ENCODE measurements around the gene EXOC2. TPM values are rescaled to one million over a fixed set of nuclear protein-coding genes. Genes with fewer than 3 reads are reported as not detected.
A peak's percentile ranks its signal among the peaks of the same experiment; 100 is the strongest.

Gene EXOC2
- total and polyA plus RNA-seq, 9 donors: 19.5 to 25.1 (median 21.8) TPM

GRCh38 chr6:599576-600448, 93.1 kb downstream of the EXOC2 start:
- 88% methylated on average over 1 of the region's 7 CpGs for WGBS (ENCODE audit: insufficient coverage)

GRCh38 chr6:593907-594212, 99.1 kb downstream of the EXOC2 start:
- Histone ChIP-seq H3K27me3 (ENCODE audit: control insufficient read depth, insufficient read depth, low read length) (no peaks in the 10 kb centered on the region), H3K36me3 (ENCODE audit: control insufficient read depth, insufficient read depth, low read length) (peaks cover 21% of the 10 kb centered on the region), H3K9me3 (replicated peaks; ENCODE audit: control insufficient read depth, low read depth, low read length) (no peaks in the 10 kb centered on the region), H3K4me1 (ENCODE audit: control insufficient read depth, insufficient read depth, low read length) (no peaks in the 10 kb centered on the region), H3K27ac (ENCODE audit: low read length) (no peak overlapping the region), H3K4me3 (ENCODE audit: low read length) (no peak overlapping the region)
- WGBS (ENCODE audit: insufficient coverage): 49% methylated on average over 2 of the region's 2 CpGs
- DNase-seq: no peak

More at GRCh38 chr6:599576-600448, 93.1 kb downstream of the EXOC2 start:
- Histone ChIP-seq H3K36me3 (ENCODE audit: control insufficient read depth, insufficient read depth, low read length) (peaks cover 5% of the 10 kb centered on the region), H3K4me1 (ENCODE audit: control insufficient read depth, insufficient read depth, low read length) (no peaks in the 10 kb centered on the region), H3K27me3 (ENCODE audit: control insufficient read depth, insufficient read depth, low read length) (no peaks in the 10 kb centered on the region), H3K4me3 (ENCODE audit: low read length) (no peak overlapping the region), H3K27ac (ENCODE audit: low read length) (no peak overlapping the region), H3K9me3 (replicated peaks; ENCODE audit: control insufficient read depth, low read depth, low read length) (no peaks in the 10 kb centered on the region)
- no peak for DNase-seq

- no CpG with 5 or more reads among the region's 5 CpGs for WGBS (ENCODE audit: insufficient coverage)
- no peaks in the 10 kb centered on the region for H3K9me3 ChIP-seq (replicated peaks; ENCODE audit: control insufficient read depth, low read depth, low read length)
- H3K4me1 ChIP-seq (ENCODE audit: control insufficient read depth, insufficient read depth, low read length): no peaks in the 10 kb centered on the region
- peak; percentile 76 for DNase-seq
- H3K27me3 ChIP-seq (ENCODE audit: control insufficient read depth, insufficient read depth, low read length): no peaks in the 10 kb centered on the region
- H3K36me3 ChIP-seq (ENCODE audit: control insufficient read depth, insufficient read depth, low read length): peaks cover 21% of the 10 kb centered on the region
- H3K27ac ChIP-seq (ENCODE audit: low read length): no peak overlapping the region
- no peak overlapping the region for H3K4me3 ChIP-seq (ENCODE audit: low read length)
Measured at GRCh38 chr6:593139-593906, 99.6 kb downstream of the EXOC2 start.

GRCh38 chr6:589090-589489, 103.8 kb downstream of the EXOC2 start:
- DNase-seq: no peak
- Histone ChIP-seq H3K4me1 (ENCODE audit: control insufficient read depth, insufficient read depth, low read length) (no peaks in the 10 kb centered on the region), H3K27me3 (ENCODE audit: control insufficient read depth, insufficient read depth, low read length) (no peaks in the 10 kb centered on the region), H3K4me3 (ENCODE audit: low read length) (no peak overlapping the region), H3K36me3 (ENCODE audit: control insufficient read depth, insufficient read depth, low read length) (peaks cover 18% of the 10 kb centered on the region), H3K27ac (ENCODE audit: low read length) (no peak overlapping the region), H3K9me3 (replicated peaks; ENCODE audit: control insufficient read depth, low read depth, low read length) (no peaks in the 10 kb centered on the region)
- WGBS (ENCODE audit: insufficient coverage): 91% methylated on average over 22 of the region's 22 CpGs

- Histone ChIP-seq H3K9me3 (replicated peaks; ENCODE audit: control insufficient read depth, low read depth, low read length) (no peaks in the 10 kb centered on the region), H3K36me3 (ENCODE audit: control insufficient read depth, insufficient read depth, low read length) (peaks cover 10% of the 10 kb centered on the region), H3K27ac (ENCODE audit: low read length) (no peak overlapping the region), H3K4me3 (ENCODE audit: low read length) (no peak overlapping the region), H3K4me1 (ENCODE audit: control insufficient read depth, insufficient read depth, low read length) (no peaks in the 10 kb centered on the region), H3K27me3 (ENCODE audit: control insufficient read depth, insufficient read depth, low read length) (no peaks in the 10 kb centered on the region)
- no peak for DNase-seq
- WGBS (ENCODE audit: insufficient coverage): 100% methylated on average over 1 of the region's 7 CpGs
Measured at GRCh38 chr6:586553-586952, 106.4 kb downstream of the EXOC2 start.

GRCh38 chr6:583635-584034, 109.3 kb downstream of the EXOC2 start:
- Histone ChIP-seq H3K4me3 (ENCODE audit: low read length) (no peak overlapping the region), H3K9me3 (replicated peaks; ENCODE audit: control insufficient read depth, low read depth, low read length) (no peaks in the 10 kb centered on the region), H3K27ac (ENCODE audit: low read length) (no peak overlapping the region), H3K4me1 (ENCODE audit: control insufficient read depth, insufficient read depth, low read length) (no peaks in the 10 kb centered on the region), H3K36me3 (ENCODE audit: control insufficient read depth, insufficient read depth, low read length) (peaks cover 3% of the 10 kb centered on the region), H3K27me3 (ENCODE audit: control insufficient read depth, insufficient read depth, low read length) (no peaks in the 10 kb centered on the region)
- WGBS (ENCODE audit: insufficient coverage): 78% methylated on average over 4 of the region's 6 CpGs
- DNase-seq: no peak

- DNase-seq: no peak
- H3K4me1 ChIP-seq (ENCODE audit: control insufficient read depth, insufficient read depth, low read length): no peaks in the 10 kb centered on the region
- H3K4me3 ChIP-seq (ENCODE audit: low read length): no peak overlapping the region
- no CpG with 5 or more reads among the region's 1 CpG for WGBS (ENCODE audit: insufficient coverage)
- H3K27ac ChIP-seq (ENCODE audit: low read length): no peak overlapping the region
- no peaks in the 10 kb centered on the region for H3K27me3 ChIP-seq (ENCODE audit: control insufficient read depth, insufficient read depth, low read length)
- H3K36me3 ChIP-seq (ENCODE audit: control insufficient read depth, insufficient read depth, low read length): peaks cover 3% of the 10 kb centered on the region
- no peaks in the 10 kb centered on the region for H3K9me3 ChIP-seq (replicated peaks; ENCODE audit: control insufficient read depth, low read depth, low read length)
Measured at GRCh38 chr6:583116-583515, 109.8 kb downstream of the EXOC2 start.

GRCh38 chr6:582370-582769, 110.6 kb downstream of the EXOC2 start:
- Histone ChIP-seq H3K9me3 (replicated peaks; ENCODE audit: control insufficient read depth, low read depth, low read length) (no peaks in the 10 kb centered on the region), H3K36me3 (ENCODE audit: control insufficient read depth, insufficient read depth, low read length) (peaks cover 3% of the 10 kb centered on the region), H3K27me3 (ENCODE audit: control insufficient read depth, insufficient read depth, low read length) (no peaks in the 10 kb centered on the region), H3K4me1 (ENCODE audit: control insufficient read depth, insufficient read depth, low read length) (no peaks in the 10 kb centered on the region), H3K4me3 (ENCODE audit: low read length) (no peak overlapping the region), H3K27ac (ENCODE audit: low read length) (no peak overlapping the region)
- 43% methylated on average over 1 of the region's 12 CpGs for WGBS (ENCODE audit: insufficient coverage)
- DNase-seq: no peak

DNA sequence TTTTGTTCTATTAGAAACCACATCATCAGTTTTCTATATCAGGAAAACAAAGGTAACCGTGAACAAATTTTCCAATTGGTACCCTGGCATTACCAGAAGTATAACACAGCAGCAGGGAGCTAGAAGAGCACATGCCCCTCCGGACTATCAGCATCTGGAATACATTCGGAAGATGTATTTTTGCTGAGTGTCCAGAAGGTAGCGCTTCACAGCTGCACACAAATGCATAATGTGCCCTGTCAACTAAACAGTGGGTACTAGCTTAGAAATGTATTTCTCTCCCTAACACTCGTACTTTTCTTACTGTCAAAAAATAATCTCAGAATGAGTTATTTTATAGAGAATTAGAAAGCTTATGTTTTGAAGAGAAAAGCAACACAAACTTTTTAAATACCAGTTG, 113.6 kb downstream of the EXOC2 start:
- Histone ChIP-seq H3K27ac (ENCODE audit: low read length) (no peak overlapping the region), H3K9me3 (replicated peaks; ENCODE audit: control insufficient read depth, low read depth, low read length) (peaks cover 2% of the 10 kb centered on the region), H3K4me1 (ENCODE audit: control insufficient read depth, insufficient read depth, low read length) (no peaks in the 10 kb centered on the region), H3K4me3 (ENCODE audit: low read length) (no peak overlapping the region), H3K36me3 (ENCODE audit: control insufficient read depth, insufficient read depth, low read length) (peaks cover 3% of the 10 kb centered on the region), H3K27me3 (ENCODE audit: control insufficient read depth, insufficient read depth, low read length) (no peaks in the 10 kb centered on the region)
- WGBS (ENCODE audit: insufficient coverage): no CpG with 5 or more reads among the region's 5 CpGs
- DNase-seq: peak; percentile 30

DNA sequence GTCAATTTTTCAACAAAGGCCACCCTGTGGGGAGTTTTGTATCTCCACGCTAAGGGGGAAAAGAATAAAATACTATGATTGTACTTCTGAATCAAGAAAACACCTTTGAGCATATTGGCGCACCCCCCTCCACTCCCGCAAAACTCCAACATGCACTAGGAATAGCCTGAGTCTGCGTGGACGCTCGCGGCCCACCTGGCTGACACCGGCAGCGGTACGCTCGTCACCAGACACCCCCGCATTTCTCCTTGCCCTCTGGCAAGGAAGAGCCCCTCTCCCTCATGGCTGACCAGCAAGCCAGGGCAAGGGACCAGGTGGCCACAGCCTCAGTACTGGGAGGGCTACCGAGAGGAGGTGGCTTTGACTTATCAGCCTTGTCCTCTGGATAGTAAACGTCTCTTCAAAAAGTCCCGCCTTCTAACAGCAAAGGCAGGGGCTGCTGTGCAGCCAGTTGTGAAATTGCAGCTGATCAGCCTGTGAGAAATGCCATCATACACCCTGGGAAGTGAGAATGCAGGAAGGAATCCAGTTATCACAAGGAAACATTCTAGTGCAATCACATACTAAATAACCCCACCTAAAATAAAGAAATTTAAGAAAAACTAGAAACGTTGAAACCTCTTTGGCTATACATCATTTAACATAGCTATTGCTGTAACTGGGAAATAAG, 120.2 kb downstream of the EXOC2 start:
- DNase-seq: no peak
- no peaks in the 10 kb centered on the region for H3K4me1 ChIP-seq (ENCODE audit: control insufficient read depth, insufficient read depth, low read length)
- H3K9me3 ChIP-seq (replicated peaks; ENCODE audit: control insufficient read depth, low read depth, low read length): peaks cover 2% of the 10 kb centered on the region
- H3K4me3 ChIP-seq (ENCODE audit: low read length): no peak overlapping the region
- no peaks in the 10 kb centered on the region for H3K27me3 ChIP-seq (ENCODE audit: control insufficient read depth, insufficient read depth, low read length)
- peaks cover 14% of the 10 kb centered on the region for H3K36me3 ChIP-seq (ENCODE audit: control insufficient read depth, insufficient read depth, low read length)
- 83% methylated on average over 4 of the region's 16 CpGs for WGBS (ENCODE audit: insufficient coverage)
- no peak overlapping the region for H3K27ac ChIP-seq (ENCODE audit: low read length)

Data from muscle of leg (tissue), 11 donors.